ENCODE results near the gene PIP5K1A.
"Not testable (repeated sequence)": the region's sequence is repeated elsewhere in the genome, so short reads cannot be mapped to it uniquely, and the experiment has no call there.

Gene PIP5K1A

GRCh38 chr1:151198254-151199127 lies at the start of gene PIP5K1A:
TSS of gene PIP5K1A (plus strand) at chr1:151198552. CDS start at chr1:151198997, 445 bp downstream.
- peak; percentile 99 for DNase-seq

DNA sequence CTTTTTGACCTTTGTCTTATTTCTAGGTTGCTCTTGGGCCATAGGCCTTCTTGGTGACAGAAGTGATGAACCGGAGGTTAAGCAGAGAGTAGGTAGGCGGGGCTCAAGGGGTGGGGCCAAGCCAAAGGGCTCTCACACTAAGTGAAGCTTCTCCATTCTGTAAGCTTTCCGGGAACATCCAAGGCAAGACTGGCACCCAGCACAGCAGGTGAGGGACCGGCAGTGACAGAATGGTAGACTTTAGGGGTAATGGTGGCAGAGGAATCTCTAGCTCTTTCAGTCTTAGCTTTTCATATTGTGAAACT lies 41.9 kb upstream of the PIP5K1A start, which contains the start of gene TNFAIP8L2:
Gene TNFAIP8L2, plus strand, starts transcription at position 135 of the 305 bp plus-strand sequence. CDS start 2,049 bp downstream, outside the sequence.
- peak; percentile 67 to 68 for DNase-seq

DNA sequence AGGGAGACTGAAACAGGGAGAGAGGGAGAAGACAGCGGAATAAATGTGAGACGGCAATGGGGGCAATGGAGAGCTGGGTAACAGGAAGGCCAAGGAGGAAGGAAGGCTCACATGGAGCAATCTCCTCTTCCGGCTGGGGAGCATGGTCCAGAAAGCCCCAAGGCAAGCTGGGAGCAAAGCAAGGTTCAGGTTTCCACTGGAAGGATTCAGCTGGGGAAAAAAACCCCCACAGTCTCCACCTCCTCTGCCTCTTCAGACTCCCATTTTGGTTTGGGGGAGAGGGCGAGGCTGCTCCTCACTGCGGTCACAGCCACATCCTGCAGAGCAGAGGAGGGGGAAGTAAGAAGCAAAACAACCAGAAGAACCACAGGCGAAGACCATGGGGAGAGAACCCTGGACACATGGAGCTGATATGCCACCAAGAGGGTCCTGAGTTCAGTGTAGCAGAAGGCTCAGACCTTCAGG lies 41.3 kb upstream of the PIP5K1A start:
- peak; percentile 57 to 61 for DNase-seq

DNA sequence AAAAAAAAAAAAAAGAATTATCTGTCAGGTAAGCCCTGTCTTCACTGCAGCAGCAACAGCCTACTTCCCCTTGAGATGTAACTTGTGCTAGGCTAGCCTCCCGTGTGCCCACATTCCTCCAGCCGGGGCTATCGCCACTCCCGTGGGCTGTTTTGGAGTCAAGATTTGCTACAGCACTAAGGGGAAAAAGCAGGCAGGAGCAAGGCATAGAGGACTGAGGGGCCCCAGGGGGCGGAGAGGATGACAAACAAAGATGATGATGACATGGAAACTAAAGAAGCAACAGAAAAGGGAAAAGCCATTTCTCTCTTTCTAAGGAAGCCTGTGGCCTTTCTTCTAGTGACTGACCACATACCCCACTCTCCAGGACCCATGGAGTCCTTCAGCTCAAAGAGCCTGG lies 40.0 kb upstream of the PIP5K1A start:
- no peak for DNase-seq

- no peak for DNase-seq
Observed at GRCh38 chr1:151158751-151159251, 39.6 kb upstream of the PIP5K1A start.

DNA sequence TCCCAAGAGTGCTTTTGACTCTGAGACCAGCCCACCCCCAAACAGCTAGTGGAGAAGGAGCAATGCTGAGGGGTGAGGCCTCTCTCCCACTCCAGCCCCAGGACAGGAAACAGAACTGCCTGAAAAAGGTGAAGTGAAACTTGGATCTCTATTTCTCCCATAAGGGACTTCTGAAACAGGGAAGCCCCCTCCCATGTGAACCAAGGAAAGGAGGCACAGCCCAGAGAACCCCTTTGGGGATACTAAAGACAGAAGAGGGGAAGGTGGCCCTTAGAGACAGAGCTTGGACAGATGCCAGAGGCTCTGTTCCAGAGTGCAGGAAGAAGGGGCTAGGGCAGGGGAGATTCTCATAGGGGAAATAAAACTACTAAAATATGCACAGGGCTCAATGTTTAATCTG lies 39.0 kb upstream of the PIP5K1A start:
- no peak for DNase-seq

GRCh38 chr1:151164732-151165280 lies 33.5 kb upstream of the PIP5K1A start:
- DNase-seq, result no peak

DNA sequence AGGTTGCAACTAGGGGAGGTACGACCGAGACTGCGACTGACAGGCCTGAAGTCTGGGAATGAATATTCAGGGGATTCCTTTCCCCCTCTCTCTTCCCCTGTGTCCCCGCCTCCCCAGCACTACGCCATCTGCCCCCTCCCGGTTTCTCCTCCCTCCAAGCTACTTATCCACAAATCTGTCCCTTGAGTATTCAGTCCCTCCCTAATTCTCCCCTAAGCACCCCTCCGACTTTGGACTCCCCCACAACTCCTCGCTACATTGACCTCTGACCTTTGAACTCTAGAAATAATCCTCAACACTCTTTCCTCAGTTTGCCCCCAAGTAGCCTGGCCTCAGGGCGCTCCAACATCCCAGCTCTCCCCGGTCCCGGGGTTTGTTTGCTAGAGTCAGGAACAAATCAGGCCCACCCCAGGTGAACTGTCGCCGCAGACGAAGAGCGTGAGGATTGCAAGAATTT lies 33.0 kb upstream of the PIP5K1A start:
- no peak for DNase-seq

DNA sequence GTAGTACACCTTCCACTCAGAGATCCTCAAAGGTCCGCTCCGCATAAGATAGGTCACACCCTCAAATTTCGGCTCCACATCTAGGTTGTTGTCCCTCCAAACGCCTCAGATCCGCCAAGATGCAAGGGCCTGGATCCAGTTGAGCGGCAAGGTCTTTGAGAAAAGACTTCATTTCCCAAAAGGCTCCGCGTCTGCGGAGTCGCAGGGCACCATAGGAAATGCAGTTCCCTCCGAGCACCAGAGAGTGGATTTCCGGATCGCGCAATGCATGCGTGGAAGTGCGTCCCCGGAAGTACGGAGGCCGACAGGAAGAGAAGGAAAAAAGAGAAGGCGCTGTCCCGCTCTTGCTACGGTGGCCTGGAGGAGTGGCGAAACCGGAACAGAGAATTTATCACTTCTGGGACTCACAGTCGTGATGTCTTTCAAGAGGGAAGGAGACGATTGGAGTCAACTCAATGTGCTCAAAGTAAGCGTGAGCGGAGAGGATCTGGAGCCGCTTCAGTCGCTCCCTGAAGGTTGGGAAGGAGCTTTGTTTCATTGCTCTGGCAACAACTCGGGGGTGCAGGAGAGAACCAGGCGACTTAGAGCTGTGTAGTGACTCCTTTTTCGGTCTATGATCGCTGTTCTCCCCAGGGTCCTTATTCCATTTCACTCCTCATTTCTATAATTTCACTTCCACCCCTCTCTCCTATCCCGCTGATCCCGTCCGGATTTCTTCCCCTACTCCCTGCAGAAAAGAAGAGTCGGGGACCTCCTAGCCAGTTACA lies 32.4 kb upstream of the PIP5K1A start, which contains the start of the genes LYSMD1 and SCNM1:
Gene LYSMD1, minus strand, starts transcription at position 165 of the 767 bp plus-strand sequence. CDS start 644 bp downstream, outside the sequence.
Gene SCNM1, plus strand, starts transcription at position 407 of the 767 bp plus-strand sequence. Its CDS starts 9 bp downstream, at position 416.
- peak; percentile 97 to 98 for DNase-seq

DNA sequence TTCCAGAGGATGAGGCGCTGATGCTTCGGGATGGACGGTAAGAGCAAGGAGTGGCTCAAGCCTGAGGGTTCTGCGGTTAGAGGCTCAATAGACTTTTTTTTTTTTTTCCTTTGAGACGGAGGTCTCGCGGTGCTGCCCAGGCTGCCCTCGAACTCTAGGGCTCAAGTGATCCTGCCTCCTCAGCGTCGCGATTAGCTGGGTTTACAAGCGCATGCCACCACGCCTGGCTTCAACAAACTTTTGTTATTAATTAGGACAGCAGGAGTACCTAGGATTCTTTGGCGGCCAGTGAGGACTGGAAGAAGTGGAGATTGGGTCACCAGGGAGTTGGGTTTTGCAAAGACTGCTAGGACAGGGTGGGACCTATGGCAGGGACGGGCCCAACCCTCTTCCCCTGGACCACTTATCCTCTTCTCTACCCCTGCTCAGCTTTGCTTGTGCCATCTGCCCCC lies 31.8 kb upstream of the PIP5K1A start:
- no peak for DNase-seq

GRCh38 chr1:151167116-151167515 lies 31.2 kb upstream of the PIP5K1A start:
- no peak for DNase-seq

DNA sequence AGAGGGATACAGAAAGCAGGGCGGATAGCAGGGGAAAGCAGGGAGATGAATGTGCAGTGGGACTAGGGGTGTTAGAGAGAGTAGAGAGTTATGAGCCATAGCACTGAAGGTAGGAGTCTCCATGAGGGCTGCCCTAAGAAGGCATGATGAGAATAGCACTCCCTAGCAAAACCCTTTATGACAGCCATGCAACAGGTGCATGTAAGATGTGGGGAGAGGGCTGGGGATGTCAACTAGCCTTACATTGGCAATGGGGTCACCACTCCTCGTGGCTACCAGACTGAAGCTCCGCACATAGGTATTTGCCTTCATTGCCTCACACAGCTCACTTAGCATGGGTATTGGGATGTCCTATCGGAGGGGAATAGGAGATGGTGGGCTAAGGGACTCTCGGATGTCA lies 27.2 kb upstream of the PIP5K1A start:
- DNase-seq, result no peak

DNA sequence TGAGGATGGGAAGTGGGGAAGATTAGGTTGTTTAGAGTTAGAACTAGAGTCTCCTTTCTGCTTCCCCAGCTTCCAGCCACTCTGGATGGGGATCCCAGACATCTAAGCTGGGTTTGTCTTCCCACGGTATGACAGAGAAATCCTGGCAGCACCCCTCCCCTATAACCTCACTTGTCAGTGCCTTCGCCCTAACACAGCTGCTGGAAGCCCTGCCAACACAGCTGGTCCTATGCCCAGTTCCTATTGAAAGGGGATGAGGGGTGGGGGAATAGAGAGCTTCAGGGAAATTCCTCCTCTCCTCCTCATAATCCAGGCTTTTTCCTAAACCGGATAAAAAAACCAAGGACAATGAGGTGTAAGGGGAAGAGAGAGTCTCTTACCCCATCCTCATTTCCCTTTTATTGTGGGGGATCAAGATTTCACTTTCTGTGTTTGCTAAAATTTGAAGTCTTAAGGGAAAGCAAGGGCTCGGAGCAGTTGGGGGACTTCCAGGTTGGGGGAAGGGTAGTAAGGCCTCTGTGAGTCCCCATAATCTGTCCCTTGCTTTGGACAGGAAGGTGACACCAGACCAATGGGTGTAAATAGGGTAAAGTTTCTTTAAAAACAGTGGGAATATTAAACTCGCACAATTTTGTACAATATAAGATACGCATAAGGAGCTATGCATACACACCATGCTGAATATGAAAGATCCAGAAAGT lies 23.2 kb upstream of the PIP5K1A start:
- no peak for DNase-seq

DNA sequence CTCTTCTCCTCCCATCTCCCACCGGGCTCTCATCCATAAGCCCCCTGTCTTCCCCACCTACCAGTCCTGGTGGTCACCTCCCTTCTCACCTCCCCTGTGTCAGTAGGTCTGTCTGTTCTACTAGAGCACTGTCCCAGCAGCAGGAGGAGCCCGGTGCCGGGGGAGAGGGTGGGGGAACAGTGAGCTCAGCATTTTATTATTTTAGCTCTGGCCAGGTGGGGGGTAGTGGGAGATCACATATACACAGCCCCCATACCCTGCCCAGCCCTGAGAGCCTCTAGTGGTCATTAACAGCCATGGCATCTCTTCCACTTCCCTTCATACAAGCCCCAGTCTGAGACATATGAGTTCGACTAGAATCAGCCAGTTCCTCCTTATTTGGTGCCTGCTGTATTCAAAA lies 22.5 kb upstream of the PIP5K1A start, which contains the start of gene TMOD4:
Gene TMOD4, minus strand, starts transcription at position 119 of the 400 bp plus-strand sequence. CDS start 1,106 bp downstream, outside the sequence.
- DNase-seq, result no peak

- no peak for DNase-seq
Observed at GRCh38 chr1:151176514-151177045, 21.8 kb upstream of the PIP5K1A start.

GRCh38 chr1:151184211-151184610 lies 14.1 kb upstream of the PIP5K1A start:
- no peak for DNase-seq

DNA sequence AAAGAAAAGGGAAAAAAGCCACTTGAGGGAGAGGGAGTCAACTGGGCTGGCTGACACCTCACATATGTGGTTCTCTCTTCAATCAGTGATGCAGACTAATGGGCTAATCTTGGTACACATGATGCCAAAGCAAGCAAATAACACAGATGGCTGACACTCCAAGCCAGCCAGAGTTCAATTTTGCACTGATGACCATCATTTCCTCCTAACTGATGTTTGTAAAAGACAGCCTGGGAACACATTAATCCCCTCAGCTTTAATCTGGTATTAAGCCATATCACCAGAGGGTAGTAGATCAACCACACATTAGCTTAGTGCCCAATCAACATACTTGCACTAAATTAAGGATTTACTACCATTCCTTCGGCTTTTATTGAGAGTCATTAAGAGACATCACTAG lies 11.1 kb upstream of the PIP5K1A start:
- DNase-seq, result no peak

- DNase-seq, result not testable (repeated sequence)
Observed at GRCh38 chr1:151188667-151189066, 9.7 kb upstream of the PIP5K1A start.

DNA sequence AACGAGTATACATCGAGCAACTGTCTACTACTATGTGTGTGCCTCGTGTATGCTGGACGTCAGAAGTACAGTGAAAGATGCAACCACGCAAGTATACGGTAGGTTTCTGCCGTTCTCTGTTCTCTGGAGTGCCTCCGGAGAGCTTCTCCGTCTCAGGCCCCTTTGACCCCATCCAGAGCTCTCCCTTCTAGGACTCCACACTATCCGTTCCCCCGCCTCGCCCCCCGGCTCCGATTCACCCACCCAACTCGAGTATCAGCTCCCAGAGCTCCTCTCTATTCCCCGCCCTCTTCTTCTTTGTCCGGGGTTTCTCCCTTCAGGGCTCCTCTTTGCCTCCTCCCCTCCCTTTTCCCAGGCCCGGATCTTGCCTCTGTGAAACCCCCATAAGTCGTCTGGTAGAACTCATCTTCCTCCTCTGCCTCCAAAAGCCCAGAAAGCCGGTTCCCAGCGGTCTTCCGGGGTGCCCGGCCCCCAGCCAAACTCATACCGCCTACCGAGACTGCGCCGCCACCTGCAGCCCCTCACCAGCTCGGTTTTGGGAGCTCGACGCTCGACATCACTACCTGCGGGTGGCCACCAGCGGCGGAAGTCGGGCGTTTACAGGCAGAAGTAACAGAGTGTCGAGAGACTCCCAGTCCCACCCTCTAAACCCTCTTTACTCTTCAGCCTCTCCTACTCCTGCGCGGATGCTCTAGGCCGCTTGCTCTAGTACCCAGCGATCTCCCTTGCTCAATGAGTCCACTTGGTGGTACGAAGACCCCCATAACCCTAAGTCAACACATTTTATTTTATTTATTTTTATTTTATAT lies 8.5 kb upstream of the PIP5K1A start, which contains the start of gene VPS72:
Gene VPS72, minus strand, starts transcription at position 561 of the 809 bp plus-strand sequence. Its CDS starts 76 bp downstream, at position 485.
- peak; percentile 85 to 86 for DNase-seq

DNA sequence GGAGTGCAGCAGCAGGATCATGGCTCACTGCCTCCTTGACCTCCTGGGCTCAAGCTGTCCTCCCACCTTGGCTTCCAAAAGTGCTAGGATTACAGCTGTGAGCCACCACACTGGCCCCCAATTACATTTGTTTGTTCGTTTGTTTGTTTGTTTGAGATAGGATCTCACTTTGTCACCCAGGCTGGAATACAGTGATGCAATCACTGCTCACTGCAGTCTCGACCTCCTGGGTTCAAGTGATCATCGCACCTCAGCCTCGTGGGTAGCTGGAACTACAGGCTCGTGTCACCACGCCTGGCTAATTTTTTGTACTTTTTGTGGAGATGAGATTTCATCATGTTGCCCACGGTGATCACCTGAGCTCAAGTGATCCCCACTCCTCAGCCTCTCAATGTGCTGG lies 6.3 kb upstream of the PIP5K1A start:
- no peak for DNase-seq

DNA sequence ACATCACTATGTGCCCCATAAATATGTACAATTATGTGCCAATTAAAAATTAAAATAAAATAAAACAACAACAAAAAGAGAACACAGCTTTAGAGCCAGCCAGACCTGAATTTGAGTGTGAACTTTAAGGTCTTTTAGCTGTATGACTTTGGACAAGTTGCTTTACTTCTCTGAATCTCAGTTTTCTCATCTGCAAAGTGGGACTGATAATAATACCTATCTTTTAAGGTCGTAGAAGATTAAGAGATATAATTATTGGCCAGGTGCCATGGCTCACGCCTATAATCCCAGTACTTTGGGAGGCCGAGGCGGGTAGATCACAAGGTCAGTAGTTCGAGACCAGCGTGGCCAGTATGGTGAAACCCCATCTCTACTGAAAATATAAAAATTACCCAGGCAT lies 5.0 kb upstream of the PIP5K1A start:
- no peak for DNase-seq

Measured in CD4-positive, alpha-beta T cell treated with Interleukin-1 beta for 1 hour (primary cell).